Measurements from ENCODE around the gene FCF1. TPM values are rescaled to one million over a fixed set of nuclear protein-coding genes. Genes with fewer than 3 reads are reported as not detected.

Gene FCF1
- total RNA-seq, 4 donors from 2014 or later = 25.3 to 32.5 (median 27.3) TPM

DNA sequence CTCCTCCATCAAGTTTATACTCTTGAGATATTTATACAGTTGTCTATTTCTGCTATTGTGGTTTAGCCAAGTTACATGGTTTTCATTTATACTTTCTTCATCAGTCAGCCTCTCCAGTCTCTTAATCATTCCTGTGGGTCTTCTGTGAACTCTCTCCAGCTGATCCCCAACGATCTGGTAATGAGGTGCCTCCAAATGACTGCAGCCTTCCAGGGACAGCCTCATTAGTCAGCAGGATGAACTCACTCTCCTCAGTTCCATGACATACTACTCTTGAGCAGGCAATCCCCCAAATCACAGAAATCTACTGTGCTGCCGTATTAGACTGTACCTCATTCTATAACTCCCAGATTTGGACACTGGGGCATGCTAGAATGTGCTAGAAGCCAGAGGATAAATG, 15.4 kb upstream of the FCF1 start:
- WGBS = 82% methylated on average over 2 of the region's 2 CpGs

GRCh38 chr14:74697976-74698375, 15.0 kb upstream of the FCF1 start:
- DNase-seq (ENCODE audit: low spot score in 2 of 2) = no peak
- peaks cover 3% of the 10 kb centered on the region for H3K9me3 ChIP-seq
- no peak for TF ChIP-seq EP300 (IDR thresholded peaks at IDR 0.05)
- no peak for TF ChIP-seq POLR2A (IDR thresholded peaks at IDR 0.05)
- H3K27me3 ChIP-seq = no peaks in the 10 kb centered on the region
- H3K36me3 ChIP-seq = peaks cover 12% of the 10 kb centered on the region
- no peaks in the 10 kb centered on the region for H3K4me1 ChIP-seq
- no peak overlapping the region for H3K4me3 ChIP-seq
- 94% methylated on average over 2 of the region's 2 CpGs for WGBS
- no peak overlapping the region for H3K27ac ChIP-seq

More for the DNA sequence above, 15.4 kb upstream of the FCF1 start:
- no peak for DNase-seq (ENCODE audit: low spot score in 2 of 2)
- no peak overlapping the region for H3K4me3 ChIP-seq
- H3K4me1 ChIP-seq = no peaks in the 10 kb centered on the region
- no peaks in the 10 kb centered on the region for H3K9me3 ChIP-seq
- TF ChIP-seq EP300 (IDR thresholded peaks at IDR 0.05) (no peak), POLR2AphosphoS5 (IDR thresholded peaks at IDR 0.05) (no peak), POLR2A (IDR thresholded peaks at IDR 0.05) (no peak)
- TF ChIP-seq, protein P1, sequence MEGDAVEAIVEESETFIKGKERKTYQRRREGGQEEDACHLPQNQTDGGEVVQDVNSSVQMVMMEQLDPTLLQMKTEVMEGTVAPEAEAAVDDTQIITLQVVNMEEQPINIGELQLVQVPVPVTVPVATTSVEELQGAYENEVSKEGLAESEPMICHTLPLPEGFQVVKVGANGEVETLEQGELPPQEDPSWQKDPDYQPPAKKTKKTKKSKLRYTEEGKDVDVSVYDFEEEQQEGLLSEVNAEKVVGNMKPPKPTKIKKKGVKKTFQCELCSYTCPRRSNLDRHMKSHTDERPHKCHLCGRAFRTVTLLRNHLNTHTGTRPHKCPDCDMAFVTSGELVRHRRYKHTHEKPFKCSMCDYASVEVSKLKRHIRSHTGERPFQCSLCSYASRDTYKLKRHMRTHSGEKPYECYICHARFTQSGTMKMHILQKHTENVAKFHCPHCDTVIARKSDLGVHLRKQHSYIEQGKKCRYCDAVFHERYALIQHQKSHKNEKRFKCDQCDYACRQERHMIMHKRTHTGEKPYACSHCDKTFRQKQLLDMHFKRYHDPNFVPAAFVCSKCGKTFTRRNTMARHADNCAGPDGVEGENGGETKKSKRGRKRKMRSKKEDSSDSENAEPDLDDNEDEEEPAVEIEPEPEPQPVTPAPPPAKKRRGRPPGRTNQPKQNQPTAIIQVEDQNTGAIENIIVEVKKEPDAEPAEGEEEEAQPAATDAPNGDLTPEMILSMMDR (IDR thresholded peaks at IDR 0.05) = no peak
- no peaks in the 10 kb centered on the region for H3K27me3 ChIP-seq
- peaks cover 12% of the 10 kb centered on the region for H3K36me3 ChIP-seq
- H3K27ac ChIP-seq = no peak overlapping the region

DNA sequence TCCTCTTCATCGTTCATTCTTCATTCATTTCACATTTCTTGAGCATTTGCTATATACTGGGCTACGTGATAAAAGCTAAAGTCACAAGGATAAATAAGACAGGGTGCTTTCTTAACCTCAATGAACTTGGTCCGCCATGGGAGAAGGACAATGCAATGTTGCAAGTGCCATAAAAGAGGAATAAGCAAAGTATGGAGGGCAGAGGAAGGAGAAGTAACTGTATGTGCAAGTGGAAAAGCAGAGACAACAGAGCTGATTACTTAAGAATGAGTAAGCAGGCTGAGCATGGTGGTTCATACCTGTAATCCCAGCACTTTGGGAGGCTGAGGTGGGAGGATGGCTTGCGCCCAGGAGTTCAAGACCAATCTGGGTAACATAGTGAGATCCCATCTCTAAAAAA, 14.5 kb upstream of the FCF1 start:
- 96% methylated on average over 4 of the region's 4 CpGs for WGBS
- Histone ChIP-seq H3K9me3 (peaks cover 4% of the 10 kb centered on the region), H3K27ac (no peak overlapping the region), H3K36me3 (peaks cover 12% of the 10 kb centered on the region), H3K4me3 (no peak overlapping the region), H3K4me1 (no peaks in the 10 kb centered on the region), H3K27me3 (no peaks in the 10 kb centered on the region)
- DNase-seq (ENCODE audit: low spot score in 2 of 2) = no peak
- TF ChIP-seq EP300 (IDR thresholded peaks at IDR 0.05) = no peak
- TF ChIP-seq, protein P1 (IDR thresholded peaks at IDR 0.05) = no peak
- TF ChIP-seq POLR2AphosphoS5 (IDR thresholded peaks at IDR 0.05) = no peak
- TF ChIP-seq POLR2A (IDR thresholded peaks at IDR 0.05) = no peak

DNA sequence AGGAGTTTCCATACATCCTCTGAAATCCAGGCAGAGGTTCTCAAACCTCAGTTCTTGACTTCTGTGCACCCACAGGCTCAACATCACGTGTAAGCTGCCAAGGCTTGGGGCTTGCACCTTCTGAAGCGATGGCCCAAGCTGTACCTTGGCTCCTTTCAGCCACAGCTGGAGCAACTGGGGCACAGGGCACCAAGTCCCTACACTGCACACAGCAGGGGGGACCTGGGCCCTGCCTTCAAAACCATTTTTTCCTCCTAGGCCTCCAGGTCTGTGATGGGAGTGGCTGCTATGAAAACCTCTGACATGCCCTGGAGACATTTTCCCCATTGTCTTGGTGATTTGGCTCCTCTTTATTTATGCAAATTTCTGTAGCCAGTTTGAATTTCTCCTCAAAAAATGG, 10.7 kb upstream of the FCF1 start:
- no peak for DNase-seq (ENCODE audit: low spot score in 2 of 2)
- WGBS = no CpG with 5 or more reads among the region's 2 CpGs
- peaks cover 4% of the 10 kb centered on the region for H3K9me3 ChIP-seq
- no peaks in the 10 kb centered on the region for H3K27me3 ChIP-seq
- no peak overlapping the region for H3K27ac ChIP-seq
- peaks cover 4% of the 10 kb centered on the region for H3K36me3 ChIP-seq
- peaks cover 2% of the 10 kb centered on the region for H3K4me1 ChIP-seq
- H3K4me3 ChIP-seq = no peak overlapping the region
- TF ChIP-seq, protein P1 (IDR thresholded peaks at IDR 0.05) = no peak
- TF ChIP-seq POLR2A (IDR thresholded peaks at IDR 0.05) (no peak), EP300 (IDR thresholded peaks at IDR 0.05) (no peak), POLR2AphosphoS5 (IDR thresholded peaks at IDR 0.05) (no peak)

GRCh38 chr14:74703043-74703442, 9.9 kb upstream of the FCF1 start:
- Histone ChIP-seq H3K4me1 (peaks cover 2% of the 10 kb centered on the region), H3K9me3 (peaks cover 4% of the 10 kb centered on the region), H3K27me3 (no peaks in the 10 kb centered on the region), H3K27ac (no peak overlapping the region), H3K36me3 (no peaks in the 10 kb centered on the region), H3K4me3 (no peak overlapping the region)
- DNase-seq (ENCODE audit: low spot score in 2 of 2) = no peak
- 86% methylated on average over 3 of the region's 3 CpGs for WGBS
- TF ChIP-seq, protein P1 (IDR thresholded peaks at IDR 0.05) = no peak
- TF ChIP-seq POLR2AphosphoS5 (IDR thresholded peaks at IDR 0.05) = no peak
- no peak for TF ChIP-seq POLR2A (IDR thresholded peaks at IDR 0.05)
- no peak for TF ChIP-seq EP300 (IDR thresholded peaks at IDR 0.05)

- Histone ChIP-seq H3K36me3 (no peaks in the 10 kb centered on the region), H3K4me3 (no peak overlapping the region), H3K9me3 (peaks cover 4% of the 10 kb centered on the region), H3K27me3 (no peaks in the 10 kb centered on the region), H3K27ac (no peak overlapping the region), H3K4me1 (peaks cover 2% of the 10 kb centered on the region)
- DNase-seq (ENCODE audit: low spot score in 2 of 2) = no peak
- TF ChIP-seq POLR2AphosphoS5 (IDR thresholded peaks at IDR 0.05) (no peak), POLR2A (IDR thresholded peaks at IDR 0.05) (no peak), EP300 (IDR thresholded peaks at IDR 0.05) (no peak)
- TF ChIP-seq, protein P1 (IDR thresholded peaks at IDR 0.05) = no peak
- 67% methylated on average over 2 of the region's 2 CpGs for WGBS
Observed at GRCh38 chr14:74704656-74705055, 8.3 kb upstream of the FCF1 start.

All from suprapubic skin (tissue), 4 donors.